Type B pancreatic cell (in vitro differentiated cells): ENCODE measurements around the gene ZPBP. TPM values are rescaled to one million over a fixed set of nuclear protein-coding genes. Genes with fewer than 3 reads are reported as not detected.

Experiments
- DNase-seq: peaks from one replicate; pipeline ENCODE4 v3.0.0; 2021; ENCODE audit warnings: mixed read lengths; ENCODE audit not compliant: unreplicated experiment; ENCODE audit errors: extremely low spot score
- H3K27ac Mint-ChIP-seq: 2 replicates; pipeline ENCODE4 v1.8.0; 2021; ENCODE audit warnings: mild to moderate bottlenecking, mixed read lengths
- H3K27me3 Mint-ChIP-seq: 2 replicates; pipeline ENCODE4 v1.8.0; 2021; ENCODE audit warnings: mixed read lengths
- H3K36me3 Mint-ChIP-seq: 2 replicates; pipeline ENCODE4 v1.8.0; 2021; ENCODE audit warnings: mixed read lengths
- H3K4me1 Mint-ChIP-seq: one replicate; pipeline ENCODE4 v1.8.0; 2021; ENCODE audit warnings: mixed read lengths; ENCODE audit not compliant: unreplicated experiment
- H3K4me3 Mint-ChIP-seq: 2 replicates; pipeline ENCODE4 v1.8.0; 2021; ENCODE audit warnings: mild to moderate bottlenecking, mixed read lengths
- H3K9me3 Mint-ChIP-seq: 2 replicates; pipeline ENCODE4 v1.8.0; 2021; ENCODE audit warnings: mixed read lengths
- total RNA-seq: library from RNA; stranded (reverse); gene quantifications from 2 replicates; pipeline ENCODE4 v1.2.1, GENCODE V29; 2021; ENCODE audit warnings: low replicate concordance
- TF ChIP-seq, protein P1 (sequence below): fragments of 200-600 bp; sonication (generic); conservative IDR thresholded peaks from 2 replicates; pipeline ENCODE4 v1.5.0; 2021; ENCODE audit warnings: antibody characterized with exemption, mild to moderate bottlenecking

Gene ZPBP
- total RNA-seq, 1 donor from 2014 or later: not detected

DNA sequence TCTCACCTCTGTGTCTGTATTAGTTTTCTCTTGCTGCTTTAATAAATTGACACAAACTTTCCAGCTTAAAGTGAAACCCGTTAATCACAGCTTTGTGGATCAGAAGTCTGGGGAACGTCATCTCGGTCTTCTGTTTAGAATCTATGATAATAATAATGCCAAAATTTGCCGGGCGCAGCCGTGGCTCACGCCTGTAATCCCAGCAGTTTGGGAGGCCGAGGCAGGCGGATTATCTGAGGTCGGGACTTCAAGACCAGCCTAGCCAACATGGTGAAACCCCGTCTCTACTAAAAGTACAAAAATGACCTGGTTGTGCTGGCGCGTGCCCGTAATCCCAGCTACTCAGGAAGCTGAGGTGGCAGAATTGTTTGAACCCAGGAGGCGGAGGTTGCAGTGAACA is 8.8 kb upstream of the ZPBP start:
- TF ChIP-seq, protein P1, sequence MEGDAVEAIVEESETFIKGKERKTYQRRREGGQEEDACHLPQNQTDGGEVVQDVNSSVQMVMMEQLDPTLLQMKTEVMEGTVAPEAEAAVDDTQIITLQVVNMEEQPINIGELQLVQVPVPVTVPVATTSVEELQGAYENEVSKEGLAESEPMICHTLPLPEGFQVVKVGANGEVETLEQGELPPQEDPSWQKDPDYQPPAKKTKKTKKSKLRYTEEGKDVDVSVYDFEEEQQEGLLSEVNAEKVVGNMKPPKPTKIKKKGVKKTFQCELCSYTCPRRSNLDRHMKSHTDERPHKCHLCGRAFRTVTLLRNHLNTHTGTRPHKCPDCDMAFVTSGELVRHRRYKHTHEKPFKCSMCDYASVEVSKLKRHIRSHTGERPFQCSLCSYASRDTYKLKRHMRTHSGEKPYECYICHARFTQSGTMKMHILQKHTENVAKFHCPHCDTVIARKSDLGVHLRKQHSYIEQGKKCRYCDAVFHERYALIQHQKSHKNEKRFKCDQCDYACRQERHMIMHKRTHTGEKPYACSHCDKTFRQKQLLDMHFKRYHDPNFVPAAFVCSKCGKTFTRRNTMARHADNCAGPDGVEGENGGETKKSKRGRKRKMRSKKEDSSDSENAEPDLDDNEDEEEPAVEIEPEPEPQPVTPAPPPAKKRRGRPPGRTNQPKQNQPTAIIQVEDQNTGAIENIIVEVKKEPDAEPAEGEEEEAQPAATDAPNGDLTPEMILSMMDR: no peak
- H3K27ac Mint-ChIP-seq: no peak overlapping the region
- H3K4me3 Mint-ChIP-seq: no peak overlapping the region

DNA sequence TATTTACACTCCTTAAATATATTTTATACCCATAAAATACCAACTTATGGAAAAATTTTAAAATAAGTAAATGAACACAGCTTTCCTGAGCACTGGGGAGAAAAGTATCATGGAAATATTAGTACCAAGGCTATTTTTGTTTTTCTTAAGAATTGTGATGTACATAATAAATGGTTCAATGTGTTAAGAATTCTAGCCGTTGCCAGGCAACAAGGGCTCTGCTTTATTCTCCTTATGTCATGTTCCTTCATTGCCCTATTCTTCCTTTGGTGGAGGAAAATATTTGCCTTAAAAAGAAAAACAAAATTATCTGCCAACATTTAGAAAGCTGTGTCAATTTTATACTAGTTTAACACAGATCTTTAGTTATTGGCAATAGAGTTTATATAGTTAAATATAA is 2.6 kb upstream of the ZPBP start:
- Mint-ChIP-seq H3K4me3 (no peak overlapping the region), H3K9me3 (no peaks in the 10 kb centered on the region), H3K27me3 (peaks cover 8% of the 10 kb centered on the region), H3K4me1 (no peaks in the 10 kb centered on the region), H3K36me3 (no peaks in the 10 kb centered on the region), H3K27ac (no peak overlapping the region)
- TF ChIP-seq, protein P1: no peak
- no peak for DNase-seq

More for the DNA sequence above, 8.8 kb upstream of the ZPBP start:
- Mint-ChIP-seq H3K36me3 (no peaks in the 10 kb centered on the region), H3K9me3 (no peaks in the 10 kb centered on the region), H3K27me3 (peaks cover 5% of the 10 kb centered on the region), H3K4me1 (no peaks in the 10 kb centered on the region)
- DNase-seq: no peak

DNA sequence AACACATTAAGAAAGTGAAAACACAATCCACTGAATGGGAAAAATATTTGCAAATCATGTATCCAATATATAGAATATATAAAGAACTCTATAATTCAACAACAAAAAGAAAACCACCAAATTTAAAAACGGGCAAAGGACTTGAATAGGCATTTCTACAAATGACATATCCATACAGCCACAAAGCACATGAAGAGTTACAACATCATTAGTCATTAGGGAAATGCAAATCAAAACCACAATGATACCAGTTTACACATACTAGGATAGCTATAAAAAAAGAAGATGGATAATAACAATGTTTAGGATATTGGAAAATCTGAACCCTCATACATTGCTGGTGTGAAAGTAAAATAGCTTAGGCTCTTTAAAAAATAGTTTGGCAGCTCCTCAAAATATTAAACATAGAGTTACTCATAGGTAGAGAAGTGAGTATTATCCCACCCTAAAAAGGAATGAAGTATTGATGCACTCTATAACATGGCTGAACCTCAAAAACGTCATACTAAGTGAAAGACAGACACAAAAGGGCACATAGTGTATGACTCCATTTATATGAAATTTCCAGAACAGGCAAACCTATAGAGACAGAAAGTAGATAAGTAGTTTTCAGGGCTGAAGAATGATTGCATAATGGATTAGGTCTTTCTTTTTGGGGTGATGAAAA is 4.5 kb downstream of the ZPBP start:
- TF ChIP-seq, protein P1: no peak
- H3K27ac Mint-ChIP-seq: no peak overlapping the region
- H3K4me3 Mint-ChIP-seq: no peak overlapping the region
- no peak for DNase-seq
- no peaks in the 10 kb centered on the region for H3K9me3 Mint-ChIP-seq
- peaks cover 3% of the 10 kb centered on the region for H3K27me3 Mint-ChIP-seq
- no peaks in the 10 kb centered on the region for H3K4me1 Mint-ChIP-seq
- H3K36me3 Mint-ChIP-seq: no peaks in the 10 kb centered on the region

DNA sequence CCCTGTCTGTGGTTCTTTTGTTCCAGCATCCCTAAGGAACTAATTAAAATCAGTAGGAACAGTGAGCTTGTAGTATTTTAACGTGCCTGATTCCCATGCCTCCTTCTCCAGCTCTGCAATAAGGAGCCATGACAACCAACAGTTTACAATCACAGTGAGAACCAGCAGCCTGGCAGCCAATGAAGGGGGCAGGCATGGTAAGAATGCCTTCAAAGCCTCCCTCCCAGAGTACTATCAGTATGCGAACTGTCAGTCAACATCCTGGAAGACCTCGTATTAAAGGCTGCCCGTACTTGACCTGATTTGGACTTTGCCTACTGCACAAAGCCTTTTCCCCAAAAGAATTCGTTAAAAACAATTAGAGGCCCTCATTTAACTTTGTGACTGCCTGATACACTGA is 7.7 kb downstream of the ZPBP start:
- H3K27me3 Mint-ChIP-seq: no peaks in the 10 kb centered on the region
- no peak overlapping the region for H3K27ac Mint-ChIP-seq
- DNase-seq: no peak
- no peak overlapping the region for H3K4me3 Mint-ChIP-seq
- no peaks in the 10 kb centered on the region for H3K4me1 Mint-ChIP-seq
- no peaks in the 10 kb centered on the region for H3K36me3 Mint-ChIP-seq
- H3K9me3 Mint-ChIP-seq: no peaks in the 10 kb centered on the region
- TF ChIP-seq, protein P1: no peak

DNA sequence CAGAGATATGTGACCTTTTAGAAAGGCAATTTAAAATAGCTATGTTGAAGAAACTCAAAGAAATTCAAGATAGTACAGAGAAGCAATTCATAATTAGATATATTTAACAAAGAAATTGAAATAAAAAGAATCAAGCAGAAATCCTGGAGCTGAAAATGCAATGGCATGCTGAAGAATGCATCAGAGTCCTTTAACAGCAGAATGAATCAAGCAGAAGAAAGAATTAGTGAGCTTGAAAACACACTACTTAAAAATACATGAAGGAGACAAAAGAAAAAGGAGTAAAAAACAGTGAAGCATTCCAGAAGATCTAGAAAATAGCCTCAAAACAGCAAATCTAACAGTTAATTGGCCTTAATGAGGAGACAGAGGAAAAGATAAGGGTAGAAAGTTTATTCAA is 20.0 kb downstream of the ZPBP start:
- H3K9me3 Mint-ChIP-seq: peaks cover 13% of the 10 kb centered on the region
- H3K4me3 Mint-ChIP-seq: no peak overlapping the region
- TF ChIP-seq, protein P1: no peak

More for the DNA sequence above, 20.0 kb downstream of the ZPBP start:
- Mint-ChIP-seq H3K27ac (no peak overlapping the region), H3K4me1 (peaks cover 19% of the 10 kb centered on the region), H3K36me3 (no peaks in the 10 kb centered on the region), H3K27me3 (no peaks in the 10 kb centered on the region)
- DNase-seq: no peak
